Heart left ventricle (tissue), 16 donors: Measurements from ENCODE around the gene KLHL13. TPM values are rescaled to one million over a fixed set of nuclear protein-coding genes. Genes with fewer than 3 reads are reported as not detected.

Source experiments
- ATAC-seq, 4 donors: fragments of 200-7000 bp; cut with Tn5 transposase; one replicate each; pipeline ENCODE4 v1.9.1; 2020 to 2022; ENCODE audit warnings: moderate library complexity in 4 of 4, mild to moderate bottlenecking in 3 of 4, moderate number of reproducible peaks in 1 of 4
- DNase-seq, 5 donors: peaks; one replicate each; pipeline ENCODE4 v3.0.0-alpha.2; 2020
- H3K27ac ChIP-seq, 12 donors: fragments of 200-600 bp; sonication (generic) in 4 of 12; one replicate each; pipeline versions ENCODE4 v1.5.0 to v1.8.0; 2016 to 2022; ENCODE audit warnings: mild to moderate bottlenecking in 2 of 12
- H3K27me3 ChIP-seq, 9 donors: fragments of 200-600 bp; sonication (generic) in 2 of 9; one replicate each; pipeline versions ENCODE4 v1.5.1 to v1.8.0; 2016 to 2022; ENCODE audit warnings: mild to moderate bottlenecking in 3 of 9
- H3K36me3 ChIP-seq, 9 donors: fragments of 200-600 bp; sonication (generic) in 2 of 9; one replicate each; pipeline versions ENCODE4 v1.5.0 to v1.8.0; 2018 to 2022; ENCODE audit warnings: mild to moderate bottlenecking in 2 of 9
- H3K4me1 ChIP-seq, 12 donors: fragments of 200-600 bp; sonication (generic) in 4 of 12; one replicate each; pipeline versions ENCODE4 v1.5.0 to v1.8.0; 2016 to 2022; ENCODE audit warnings: mild to moderate bottlenecking in 3 of 12
- H3K4me3 ChIP-seq, 12 donors: fragments of 200-600 bp; sonication (generic) in 4 of 12; one replicate each; pipeline versions ENCODE4 v1.5.0 to v1.8.0; 2017 to 2022; ENCODE audit warnings: mild to moderate bottlenecking in 9 of 12, moderate library complexity in 4 of 12
- H3K9me3 ChIP-seq, 12 donors: fragments of 200-600 bp; sonication (generic) in 4 of 12; one replicate each; pipeline versions ENCODE4 v1.5.0 to v1.8.0; 2016 to 2022; ENCODE audit warnings: mild to moderate bottlenecking in 1 of 12
- POLR2A ChIP-seq, 2 donors: fragments of 450-650 bp; IDR thresholded peaks; one replicate each; pipeline ENCODE4 v1.6.1; 2017; ENCODE audit warnings: antibody characterized with exemption in 2 of 2, mild to moderate bottlenecking in 2 of 2, moderate library complexity in 2 of 2
- WGBS, 4 donors: extraction: QIAGEN DNeasy Blood & Tissue Kit in 2 of 4; methylation state at CpG; one replicate each; pipeline versions ENCODE4 v1.1.5 to v1.1.7; 2013 to 2018; 5-methylcytosine and 5-hydroxymethylcytosine counted together
- intact Hi-C, 10 donors: fragments of 100-400 bp; cut with DNase I; formaldehyde crosslinking; loops; one replicate each; pipeline versions ENCODE4 v1.11.1 to v1.14.2; 2022
- polyA plus RNA-seq, 2 donors: library from polyadenylated mRNA; stranded (reverse); fragments of 200-250 nt; gene quantifications; one replicate each; pipeline ENCODE4 v1.2.3, GENCODE V29; 2013
- total RNA-seq, 9 donors: library from RNA; depleted of rRNA in 2 of 9; stranded (reverse); fragments of >200 nt in 2 of 9; fragmentation: NEBNext Ultra II Directional in 3 of 9; extraction: Animal tissue kit (Norgen Biotek cat#: 25700) in 3 of 9; gene quantifications; one replicate each; pipeline versions ENCODE4 v1.1.0 to v1.2.4, GENCODE V29; 2016 to 2023
- TF ChIP-seq, protein P1 (sequence below), 12 donors: fragments of 200-600 bp; sonication (generic) in 4 of 12; IDR thresholded peaks; one replicate each; pipeline versions ENCODE4 v1.5.0 to v1.8.0; 2018 to 2022; ENCODE audit warnings: antibody characterized with exemption in 12 of 12, mild to moderate bottlenecking in 5 of 12
- donor health status: ischemic (EF 13 %, LVEDD 7.1; RV severe dilation, severe dysfunction).
- donor health status: healthy with polysubstance abuse.
- donor health status: DM: no; HTN: yes; CAD: no.
- donor health status: DM: no; HTN: no; CAD: no.
- donor health status: ischemic (EF 25% LVEDD 6.9; RV normal size, moderate dysfunction).
- donor health status: ischemic (EF 25% LVEDD 5.7; RV mildly dilated, moderate dysfunction).
- donor health status: healthy.
- donor health status: DM: yes; HTN: yes; CAD: no.
- donor health status: ischemic (EF 35%, LVEDD 5.7; RV mildly dilated, moderate dysfunction).
- donor health status: nonischemic (EF 11% LVEDD 7.7; RV severe dilation, severe dysfunction).
- donor health status: DM: yes; HTN: yes; CAD: no.
- donor health status: PGD.
- donor health status: ischemic (EF 29% LVEDD 5.4; RV normal size, mild dysfunction).
- donor health status: nonischemic (EF 23%, LVEDD 6.1; RV moderate dilation, normal function).

Gene KLHL13
- total and polyA plus RNA-seq, 11 donors, result 3.4 to 14.2 (median 7.7) TPM

DNA sequence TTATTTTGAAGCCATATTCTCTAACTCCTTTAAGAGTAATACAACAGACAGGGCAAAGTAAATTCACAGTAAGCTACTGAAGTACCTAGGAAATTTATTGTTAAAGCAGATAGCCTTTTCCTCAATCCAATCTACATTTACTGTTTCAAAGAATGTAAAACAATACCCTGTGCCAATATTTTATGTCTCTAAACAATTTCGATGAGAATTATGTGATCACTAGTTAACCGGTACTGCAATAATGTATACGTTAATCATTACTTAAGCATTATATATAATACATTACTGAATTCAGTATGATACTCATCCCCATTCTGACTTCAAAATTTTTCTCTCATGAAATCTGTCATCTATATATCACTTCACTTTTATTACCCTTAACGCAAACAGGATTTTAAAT, 28.5 kb downstream of the KLHL13 start:
- H3K4me1 ChIP-seq, result no peaks in the 10 kb centered on the region
- peaks cover 0 to 4% (median 0%) of the 10 kb centered on the region in 9 donors for H3K27me3 ChIP-seq
- intact Hi-C loops, result no loop called here
- WGBS, 4 donors, result 87 to 96% (median 91%) methylated on average over 4 of the region's 4 CpGs
- no peak overlapping the region for H3K27ac ChIP-seq
- H3K9me3 ChIP-seq, result peaks cover 0 to 17% (median 1%) of the 10 kb centered on the region in 12 donors
- ATAC-seq (no peak), DNase-seq (no peak)
- TF ChIP-seq, protein P1, sequence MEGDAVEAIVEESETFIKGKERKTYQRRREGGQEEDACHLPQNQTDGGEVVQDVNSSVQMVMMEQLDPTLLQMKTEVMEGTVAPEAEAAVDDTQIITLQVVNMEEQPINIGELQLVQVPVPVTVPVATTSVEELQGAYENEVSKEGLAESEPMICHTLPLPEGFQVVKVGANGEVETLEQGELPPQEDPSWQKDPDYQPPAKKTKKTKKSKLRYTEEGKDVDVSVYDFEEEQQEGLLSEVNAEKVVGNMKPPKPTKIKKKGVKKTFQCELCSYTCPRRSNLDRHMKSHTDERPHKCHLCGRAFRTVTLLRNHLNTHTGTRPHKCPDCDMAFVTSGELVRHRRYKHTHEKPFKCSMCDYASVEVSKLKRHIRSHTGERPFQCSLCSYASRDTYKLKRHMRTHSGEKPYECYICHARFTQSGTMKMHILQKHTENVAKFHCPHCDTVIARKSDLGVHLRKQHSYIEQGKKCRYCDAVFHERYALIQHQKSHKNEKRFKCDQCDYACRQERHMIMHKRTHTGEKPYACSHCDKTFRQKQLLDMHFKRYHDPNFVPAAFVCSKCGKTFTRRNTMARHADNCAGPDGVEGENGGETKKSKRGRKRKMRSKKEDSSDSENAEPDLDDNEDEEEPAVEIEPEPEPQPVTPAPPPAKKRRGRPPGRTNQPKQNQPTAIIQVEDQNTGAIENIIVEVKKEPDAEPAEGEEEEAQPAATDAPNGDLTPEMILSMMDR (IDR thresholded peaks at IDR 0.05), result no peak
- TF ChIP-seq POLR2A (IDR thresholded peaks at IDR 0.05), result no peak
- H3K4me3 ChIP-seq, result no peak overlapping the region
- H3K36me3 ChIP-seq, result no peaks in the 10 kb centered on the region

DNA sequence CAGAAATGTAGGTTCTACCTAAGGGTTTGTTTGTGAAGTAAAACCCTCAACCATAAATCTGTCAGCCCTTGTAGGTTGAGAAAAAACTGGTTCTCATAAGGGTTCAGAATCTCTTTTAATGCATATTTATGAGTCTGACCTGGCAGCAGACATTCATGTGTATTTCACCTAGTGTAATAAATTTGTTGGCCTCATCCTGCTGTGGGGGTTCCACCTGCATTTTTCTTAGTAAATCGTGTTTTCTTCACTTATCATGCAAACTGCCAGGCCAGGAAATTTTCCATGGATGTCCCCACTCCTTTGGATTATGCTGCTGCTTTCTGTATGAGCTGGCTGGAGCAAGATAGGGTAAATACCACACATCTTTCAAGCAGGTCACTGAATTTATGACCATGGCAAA, 42.4 kb downstream of the KLHL13 start:
- H3K4me3 ChIP-seq, result no peak overlapping the region
- no peaks in the 10 kb centered on the region for H3K27me3 ChIP-seq
- TF ChIP-seq POLR2A (IDR thresholded peaks at IDR 0.05), result no peak
- TF ChIP-seq, protein P1 (IDR thresholded peaks at IDR 0.05), result no peak
- 10 to 53% (median 40%) methylated on average over 1 of the region's 1 CpG for WGBS, 4 donors
- H3K4me1 ChIP-seq, result no peaks in the 10 kb centered on the region
- ATAC-seq (no peak), DNase-seq (no peak)
- H3K36me3 ChIP-seq, result no peaks in the 10 kb centered on the region
- H3K27ac ChIP-seq, result no peak overlapping the region
- no peaks in the 10 kb centered on the region for H3K9me3 ChIP-seq
- intact Hi-C loops, result no loop called here

DNA sequence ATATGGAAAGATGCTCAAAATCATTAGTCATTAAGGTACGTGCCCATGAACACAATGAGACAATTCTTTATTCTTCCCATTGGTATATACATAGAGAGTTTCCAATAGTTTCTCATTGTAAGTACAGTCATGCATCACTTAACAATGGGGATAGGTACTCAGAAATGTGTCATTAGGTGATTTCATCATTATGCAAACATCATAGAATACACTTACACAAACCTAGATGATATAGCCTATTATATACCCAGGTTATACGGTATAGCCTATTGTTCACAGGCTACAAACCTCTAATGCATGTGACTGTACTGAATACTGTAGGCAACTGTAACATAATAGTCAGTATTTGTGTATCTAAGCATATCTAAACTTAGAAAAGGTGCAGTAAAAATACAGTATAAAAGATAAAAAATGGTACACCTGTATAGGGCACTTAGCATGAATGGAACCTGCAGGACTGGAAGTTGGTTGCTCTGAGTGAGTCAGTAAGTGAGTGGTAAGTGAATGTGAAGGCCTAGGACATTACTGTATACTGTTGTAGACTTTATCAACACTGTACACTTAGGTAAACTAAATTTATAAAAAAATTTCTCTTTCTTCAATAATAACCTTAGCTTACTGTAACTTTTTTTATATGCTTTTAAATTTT, 49.6 kb downstream of the KLHL13 start:
- Histone ChIP-seq H3K4me1 (peaks cover 0 to 4% (median 0%) of the 10 kb centered on the region in 12 donors), H3K27ac (no peak overlapping the region), H3K27me3 (no peaks in the 10 kb centered on the region), H3K36me3 (no peaks in the 10 kb centered on the region), H3K4me3 (no peak overlapping the region), H3K9me3 (no peaks in the 10 kb centered on the region)
- DNase-seq, result no peak
- no peak for TF ChIP-seq POLR2A (IDR thresholded peaks at IDR 0.05)
- TF ChIP-seq, protein P1 (IDR thresholded peaks at IDR 0.05), result no peak
- no peak for ATAC-seq
- intact Hi-C loops, result no loop called here
- WGBS, 4 donors, result 70 to 99% (median 89%) methylated on average over 2 of the region's 2 CpGs

DNA sequence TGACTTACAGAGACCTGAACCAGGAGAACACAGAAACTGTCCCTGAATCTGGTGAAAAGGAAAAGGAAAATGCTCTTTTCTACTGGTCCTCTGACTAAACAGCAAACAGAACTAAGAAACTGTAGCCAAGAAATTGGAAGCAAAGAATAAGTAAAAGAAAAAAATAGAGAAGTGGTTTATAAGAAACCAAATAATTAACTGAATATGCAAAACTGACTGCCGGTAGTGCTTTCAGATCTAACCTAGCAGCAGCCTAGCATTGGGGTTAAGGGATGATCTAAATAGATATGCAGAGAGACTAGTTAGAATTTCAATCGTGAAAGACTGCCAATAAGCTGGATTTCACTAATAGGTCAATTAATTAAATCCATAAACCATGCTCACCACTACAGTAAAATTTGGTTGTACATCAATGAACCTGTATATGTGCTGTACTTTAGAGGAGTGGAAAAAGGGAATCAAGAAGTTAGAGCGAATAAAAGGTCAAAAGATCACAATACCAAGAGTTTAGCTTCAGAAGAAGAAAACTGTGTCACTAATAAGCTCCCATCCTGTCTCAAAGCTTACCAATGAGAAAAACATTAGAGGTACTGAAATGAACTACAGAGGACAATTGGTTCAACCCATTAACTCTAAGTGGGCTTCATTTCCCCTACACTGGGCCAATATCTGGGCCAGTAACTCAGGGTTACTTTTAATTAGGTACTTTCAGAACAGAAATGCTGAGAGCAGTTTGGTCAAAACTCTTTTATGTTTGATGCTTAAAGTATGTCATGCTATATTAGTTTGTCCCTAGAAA, 53.6 kb downstream of the KLHL13 start:
- no peaks in the 10 kb centered on the region for H3K36me3 ChIP-seq
- no peak overlapping the region for H3K27ac ChIP-seq
- H3K27me3 ChIP-seq, result no peaks in the 10 kb centered on the region
- H3K9me3 ChIP-seq, result no peaks in the 10 kb centered on the region
- no peak for TF ChIP-seq POLR2A (IDR thresholded peaks at IDR 0.05)
- TF ChIP-seq, protein P1 (IDR thresholded peaks at IDR 0.05), result no peak
- H3K4me1 ChIP-seq, result peaks cover 0 to 4% (median 0%) of the 10 kb centered on the region in 12 donors
- 63 to 84% (median 77%) methylated on average over 3 of the region's 3 CpGs for WGBS, 4 donors
- intact Hi-C loops, result no loop called here
- H3K4me3 ChIP-seq, result no peak overlapping the region
- no peak for ATAC-seq
- DNase-seq, result no peak
